CD4-positive, alpha-beta T cell treated with Interferon alpha-2 for 1 hour (primary cell): ENCODE measurements around the gene TMEM161A.

Experiments
- DNase-seq, 2 donors: peaks; one replicate each; pipeline ENCODE4 v3.0.0-alpha.2; 2020 to 2022

The TMEM161A gene

DNA sequence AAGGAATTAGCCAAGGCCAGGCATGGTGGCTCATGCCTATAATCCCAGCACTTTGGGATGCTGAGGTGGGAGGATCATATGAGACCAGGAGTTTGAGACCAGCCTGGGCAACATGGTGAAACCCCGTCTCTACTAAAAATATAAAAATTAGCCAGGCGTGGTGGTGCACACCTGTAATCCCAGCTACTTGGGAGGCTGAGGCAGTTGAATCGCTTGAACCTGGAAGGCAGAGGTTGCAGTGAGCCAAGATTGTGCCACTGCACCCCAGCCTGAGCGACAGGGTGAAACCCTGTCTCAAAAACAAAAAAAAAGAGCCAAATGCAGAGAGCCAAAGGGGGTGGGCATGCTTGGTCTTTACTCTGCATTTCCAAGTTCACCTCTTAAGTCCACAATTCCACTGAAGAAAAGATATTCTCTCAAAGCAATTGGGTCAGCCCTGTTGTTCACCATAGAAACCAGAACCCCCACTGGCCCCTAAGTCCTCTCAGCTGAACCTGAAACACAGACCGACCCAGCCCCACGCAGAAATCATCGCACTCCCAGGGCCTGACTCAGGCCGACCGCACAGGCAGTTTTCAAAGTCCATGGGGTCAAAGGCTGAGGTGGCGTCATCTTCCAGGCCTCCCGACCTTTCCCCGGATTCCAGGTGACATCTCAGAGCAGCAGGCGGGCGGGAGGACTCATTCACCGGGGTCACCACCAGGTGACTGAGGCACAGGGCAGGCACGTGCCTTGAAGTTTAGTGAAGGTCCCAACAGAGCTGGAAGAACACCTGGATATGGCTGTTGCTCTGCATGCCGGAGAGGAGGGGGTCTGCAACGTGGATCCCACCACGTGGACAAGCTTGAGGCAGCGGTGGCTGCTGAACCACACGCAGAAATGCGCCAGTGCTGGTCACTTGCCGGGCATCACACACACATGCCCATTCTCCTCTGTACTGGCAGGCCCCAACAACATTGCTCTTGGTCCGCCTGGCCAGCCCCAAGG lies 41.3 kb downstream of the TMEM161A start:
- DNase-seq = no peak

GRCh38 chr19:19095691-19096090 lies 42.6 kb downstream of the TMEM161A start:
- DNase-seq = no peak

- DNase-seq = no peak
These were observed 43.8 kb downstream of the TMEM161A start for GRCh38 chr19:19094513-19094912.

GRCh38 chr19:19087676-19088075 lies 50.6 kb downstream of the TMEM161A start:
- DNase-seq = no peak

GRCh38 chr19:19083413-19084178 lies 54.7 kb downstream of the TMEM161A start:
- DNase-seq = no peak

GRCh38 chr19:19081642-19082151 lies 56.6 kb downstream of the TMEM161A start:
- DNase-seq = no peak

DNA sequence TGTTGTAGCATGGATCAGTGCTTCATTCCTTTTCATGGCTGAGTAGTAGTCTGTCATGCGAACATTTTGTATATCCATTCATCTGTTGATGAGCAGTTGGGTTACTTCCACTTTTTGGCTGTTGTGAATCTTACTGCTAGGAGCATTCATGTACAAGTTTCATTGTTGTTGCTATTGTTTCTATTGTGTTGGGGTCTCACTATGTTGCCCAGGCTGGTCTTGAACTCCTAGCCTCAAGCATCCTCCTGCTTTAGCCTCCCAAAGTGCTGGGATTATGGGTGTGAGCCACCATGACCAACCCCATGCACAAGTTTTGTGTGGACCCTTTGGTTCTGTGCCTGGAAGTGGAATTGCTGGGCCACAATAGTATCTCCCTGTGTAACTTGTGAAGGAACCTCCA lies 58.7 kb downstream of the TMEM161A start:
- no peak for DNase-seq

DNA sequence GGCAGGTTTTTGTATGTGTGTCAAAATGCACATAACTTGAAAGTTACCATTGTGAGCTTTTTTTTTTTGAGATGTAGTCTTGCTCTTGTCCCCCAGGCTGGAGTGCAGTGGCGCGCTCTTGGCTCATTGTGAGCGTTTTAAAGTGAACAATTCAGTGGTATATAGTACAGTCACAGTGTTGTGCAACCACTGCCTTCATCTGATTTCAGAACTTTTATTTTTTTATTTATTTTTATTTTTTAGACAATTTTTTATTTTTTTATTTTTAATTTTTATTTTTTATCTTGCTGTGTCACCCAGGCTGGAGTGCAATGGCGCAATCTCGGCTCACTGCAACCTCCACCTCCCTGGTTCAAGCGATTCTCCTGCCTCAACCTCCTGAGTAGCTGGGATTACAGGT lies 59.5 kb downstream of the TMEM161A start:
- no peak for DNase-seq

GRCh38 chr19:19077103-19077502 lies 61.2 kb downstream of the TMEM161A start:
- no peak for DNase-seq

GRCh38 chr19:19076476-19076875 lies 61.8 kb downstream of the TMEM161A start:
- no peak for DNase-seq

GRCh38 chr19:19075126-19075525 lies 63.2 kb downstream of the TMEM161A start:
- no peak for DNase-seq

DNA sequence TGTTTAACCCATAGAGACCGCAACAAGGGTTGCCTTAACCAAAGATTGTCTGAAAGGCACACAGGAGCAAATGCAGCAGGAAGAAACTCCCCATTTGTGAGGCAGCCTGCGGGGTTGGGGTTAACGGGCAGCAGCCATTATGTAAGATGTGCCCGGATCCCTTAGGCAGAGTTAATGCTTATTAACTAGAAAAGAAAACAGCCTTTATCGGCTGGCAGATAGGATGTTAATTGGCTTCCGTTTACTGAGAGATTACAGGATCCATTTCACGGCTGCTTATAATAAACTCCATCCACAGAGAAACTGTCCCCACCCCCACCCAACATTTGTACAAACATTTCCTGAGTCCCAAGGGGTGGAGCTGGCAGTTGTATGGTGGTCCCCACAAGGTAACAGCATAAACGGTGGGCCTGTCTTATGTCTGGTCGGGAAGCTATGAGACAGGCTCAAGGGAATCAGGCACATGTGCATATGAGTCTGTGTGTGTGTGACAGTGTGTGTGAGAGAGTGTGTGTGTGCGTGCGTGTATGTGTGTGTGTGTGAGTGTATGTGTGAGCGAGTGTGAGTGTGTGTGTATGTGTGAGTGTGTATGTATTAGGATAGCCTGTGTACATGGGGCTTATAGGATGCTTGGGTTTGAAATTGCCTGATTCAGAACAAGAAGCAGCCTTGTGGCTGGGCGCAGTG lies 63.9 kb downstream of the TMEM161A start:
- no peak for DNase-seq

- DNase-seq = no peak
These were observed 66.4 kb downstream of the TMEM161A start for GRCh38 chr19:19071897-19072296.
